GM21390 (cell line): Measurements from ENCODE around the gene NUDT19.
"Not testable (repeated sequence)": the region's sequence is repeated elsewhere in the genome, so short reads cannot be mapped to it uniquely, and the experiment has no call there.

Source experiments
- ATAC-seq: cut with Tn5 transposase; IDR thresholded peaks from one replicate; pipeline ENCODE4 v1.9.1; 2021; ENCODE audit not compliant: unreplicated experiment

The NUDT19 gene

GRCh38 chr19:32691291-32691951, at the start of gene NUDT19:
Gene NUDT19 (plus strand): TSS chr19:32691821. CDS start chr19:32691961, 140 bp downstream.
- peak; percentile 91 for ATAC-seq

GRCh38 chr19:32642771-32643170, 48.9 kb upstream of the NUDT19 start:
- ATAC-seq: no peak

GRCh38 chr19:32646556-32646955, 45.1 kb upstream of the NUDT19 start:
- no peak for ATAC-seq

- no peak for ATAC-seq
Measured at GRCh38 chr19:32647361-32647760, 44.3 kb upstream of the NUDT19 start.

- no peak for ATAC-seq
Measured at GRCh38 chr19:32649751-32650150, 41.9 kb upstream of the NUDT19 start.

GRCh38 chr19:32650671-32651070, 41.0 kb upstream of the NUDT19 start:
- ATAC-seq: no peak

GRCh38 chr19:32651729-32652140, 39.9 kb upstream of the NUDT19 start:
- ATAC-seq: no peak

- ATAC-seq: not testable (repeated sequence)
Measured at GRCh38 chr19:32652331-32652730, 39.3 kb upstream of the NUDT19 start.

GRCh38 chr19:32652894-32653598, 38.6 kb upstream of the NUDT19 start:
- ATAC-seq: no peak

- ATAC-seq: no peak
Measured at GRCh38 chr19:32653599-32653915, 38.1 kb upstream of the NUDT19 start.

- ATAC-seq: not testable (repeated sequence)
Measured at GRCh38 chr19:32656379-32656778, 35.2 kb upstream of the NUDT19 start.

GRCh38 chr19:32658075-32658474, 33.5 kb upstream of the NUDT19 start:
- ATAC-seq: no peak

- no peak for ATAC-seq
Measured at GRCh38 chr19:32658527-32658926, 33.1 kb upstream of the NUDT19 start.

GRCh38 chr19:32661318-32661717, 30.3 kb upstream of the NUDT19 start:
- ATAC-seq: no peak

- ATAC-seq: no peak
Measured at GRCh38 chr19:32662186-32662585, 29.4 kb upstream of the NUDT19 start.

GRCh38 chr19:32666084-32666483, 25.5 kb upstream of the NUDT19 start:
- ATAC-seq: no peak

- ATAC-seq: no peak
Measured at GRCh38 chr19:32669310-32669709, 22.3 kb upstream of the NUDT19 start.

- no peak for ATAC-seq
Measured at GRCh38 chr19:32671883-32672593, 19.6 kb upstream of the NUDT19 start.

- ATAC-seq: no peak
Measured at GRCh38 chr19:32672841-32673240, 18.8 kb upstream of the NUDT19 start.

GRCh38 chr19:32673573-32673972, 18.0 kb upstream of the NUDT19 start:
- ATAC-seq: no peak

GRCh38 chr19:32674153-32674930, 17.3 kb upstream of the NUDT19 start:
- peak; percentile 7 for ATAC-seq
